PC-3 (cell line): ENCODE data around the gene GSTT2.
"Not testable (repeated sequence)": the region's sequence is repeated elsewhere in the genome, so short reads cannot be mapped to it uniquely, and the experiment has no call there.

Experiments
- CTCF ChIP-seq: fragments of 300-600 bp; sonication (generic); conservative IDR thresholded peaks from 2 replicates; pipeline ENCODE4 v1.5.1; 2017; ENCODE audit warnings: antibody characterized with exemption, low read depth, mild to moderate bottlenecking, low read length
- EZH2 ChIP-seq: fragments of 300-600 bp; sonication (generic); IDR thresholded peaks from one replicate; pipeline ENCODE4 v1.6.1; 2017; ENCODE audit warnings: antibody characterized with exemption, mild to moderate bottlenecking, low read length; ENCODE audit not compliant: unreplicated experiment
- EZH2phosphoT487 ChIP-seq: fragments of 300-600 bp; sonication (generic); IDR thresholded peaks from 2 replicates; pipeline ENCODE4 v1.6.1; 2018; ENCODE audit warnings: mild to moderate bottlenecking, antibody characterized with exemption, low read length, borderline replicate concordance

- not testable (repeated sequence) for TF ChIP-seq CTCF, EZH2phosphoT487, EZH2
These were observed 8.0 kb upstream of the GSTT2 start for GRCh38 chr22:23971927-23972326.
